HEK293 (cell line): Measurements from ENCODE around the gene PDE4D.
A peak's percentile ranks its signal among the peaks of the same experiment; 100 is the strongest.

Experiments used
- CTCF ChIA-PET: fragments of 350-600 bp; formaldehyde crosslinking; extraction: SDS; loops from one replicate; lab custom pipeline; 2021; ENCODE audit warnings: antibody characterized with exemption; lab: Yijun Ruan, JAX
- POLR2A ChIA-PET: fragments of 300-600 bp; formaldehyde crosslinking; extraction: SDS; loops from one replicate; lab custom pipeline; 2020; ENCODE audit warnings: antibody characterized with exemption, inconsistent platforms; lab: Yijun Ruan, JAX
- H3K27ac ChIP-seq: fragments of 200-500 bp; sonication (Bioruptor generic); 2 replicates; pipeline ENCODE4 v1.5.1; 2014; ENCODE audit warnings: low read depth, low read length, control low read depth, inconsistent platforms; ENCODE audit errors: extremely low read depth
- H3K36me3 ChIP-seq, 2 experiments: fragments of 200-500 bp in 1 of 2; sonication (Bioruptor generic) in 1 of 2; 1 replicate in 1 of 2; 2 replicates in 1 of 2; pipeline ENCODE4 v1.5.1; 2014 to 2017; ENCODE audit warnings: inconsistent platforms in 2 of 2, low read length in 2 of 2; ENCODE audit not compliant: control insufficient read depth in 2 of 2, insufficient read depth in 1 of 2
- H3K4me1 ChIP-seq: fragments of 200-500 bp; sonication (Bioruptor generic); 2 replicates; pipeline ENCODE4 v1.5.1; 2014; ENCODE audit warnings: mild to moderate bottlenecking, low read length, inconsistent platforms; ENCODE audit not compliant: control insufficient read depth, insufficient read depth
- H3K4me3 ChIP-seq: 2 replicates; pipeline ENCODE4 v1.5.1; 2011; ENCODE audit warnings: low read depth, mild to moderate bottlenecking, control low read depth, low read length, moderate library complexity
- H3K9me3 ChIP-seq: fragments of 200-500 bp; sonication (Bioruptor generic); 2 replicates; pipeline ENCODE4 v1.5.1; 2014; ENCODE audit warnings: low read depth, low read length, inconsistent platforms; ENCODE audit not compliant: control insufficient read depth, insufficient read depth
- FEZF1 ChIP-seq: fragments of 450-650 bp; formaldehyde crosslinking; IDR thresholded peaks from 2 replicates; pipeline ENCODE4 v1.5.1; 2016; ENCODE audit warnings: missing biosample characterization, missing genetic modification characterization
- GLIS1 ChIP-seq: fragments of 450-650 bp; formaldehyde crosslinking; IDR thresholded peaks from 2 replicates; pipeline ENCODE4 v1.5.1; 2016; ENCODE audit warnings: missing biosample characterization, missing genetic modification characterization
- MEIS1 ChIP-seq: sonication (generic); formaldehyde crosslinking; IDR thresholded peaks from 2 replicates; pipeline ENCODE4 v1.8.1; 2022; ENCODE audit warnings: missing genetic modification reagents, mild to moderate bottlenecking, borderline replicate concordance
- PBX3 ChIP-seq: sonication (generic); formaldehyde crosslinking; IDR thresholded peaks from 2 replicates; pipeline ENCODE4 v1.8.1; 2022; ENCODE audit warnings: mild to moderate bottlenecking, moderate library complexity, missing genetic modification reagents
- SP3 ChIP-seq: fragments of 450-650 bp; formaldehyde crosslinking; IDR thresholded peaks from 2 replicates; pipeline ENCODE4 v1.5.1; 2016; ENCODE audit warnings: missing biosample characterization, missing genetic modification characterization
- TCF7L2 ChIP-seq: IDR thresholded peaks from 2 replicates; pipeline ENCODE4 v1.6.1; 2011; ENCODE audit warnings: low read depth, mild to moderate bottlenecking, inconsistent platforms, low read length, moderate library complexity, borderline replicate concordance
- ZBTB21 ChIP-seq: fragments of 450-650 bp; formaldehyde crosslinking; IDR thresholded peaks from 2 replicates; pipeline ENCODE4 v1.5.1; 2017; ENCODE audit warnings: missing biosample characterization, missing genetic modification characterization
- ZNF202 ChIP-seq: fragments of 450-650 bp; formaldehyde crosslinking; IDR thresholded peaks from 2 replicates; pipeline ENCODE4 v1.5.1; 2016; ENCODE audit warnings: missing biosample characterization, missing genetic modification characterization, borderline replicate concordance
- ZNF221 ChIP-seq: fragments of 450-650 bp; formaldehyde crosslinking; IDR thresholded peaks from 2 replicates; pipeline ENCODE4 v1.5.1; 2017; ENCODE audit warnings: missing biosample characterization, missing genetic modification characterization, borderline replicate concordance
- ZNF311 ChIP-seq: fragments of 450-650 bp; formaldehyde crosslinking; IDR thresholded peaks from 2 replicates; pipeline ENCODE4 v1.5.1; 2017; ENCODE audit warnings: missing biosample characterization, missing genetic modification characterization, borderline replicate concordance
- ZNF350 ChIP-seq: fragments of 450-650 bp; formaldehyde crosslinking; IDR thresholded peaks from 2 replicates; pipeline ENCODE4 v1.5.0; 2017; ENCODE audit warnings: missing biosample characterization, mild to moderate bottlenecking, missing genetic modification characterization
- ZNF362 ChIP-seq: fragments of 450-650 bp; formaldehyde crosslinking; IDR thresholded peaks from 2 replicates; pipeline ENCODE4 v1.5.1; 2016; ENCODE audit warnings: missing biosample characterization, missing genetic modification characterization
- ZNF366 ChIP-seq: fragments of 450-650 bp; formaldehyde crosslinking; conservative IDR thresholded peaks from 2 replicates; pipeline ENCODE4 v1.5.1; 2016; ENCODE audit warnings: missing biosample characterization, missing genetic modification characterization
- ZNF416 ChIP-seq: fragments of 450-650 bp; formaldehyde crosslinking; IDR thresholded peaks from 2 replicates; pipeline ENCODE4 v1.5.1; 2016; ENCODE audit warnings: missing biosample characterization, missing genetic modification characterization
- ZNF433 ChIP-seq: fragments of 450-650 bp; formaldehyde crosslinking; IDR thresholded peaks from 2 replicates; pipeline ENCODE4 v1.5.1; 2016; ENCODE audit warnings: missing biosample characterization, missing genetic modification characterization, low read depth
- ZNF621 ChIP-seq: fragments of 450-650 bp; formaldehyde crosslinking; IDR thresholded peaks from 2 replicates; pipeline ENCODE4 v1.5.1; 2017; ENCODE audit warnings: missing biosample characterization, missing genetic modification characterization
- ZNF629 ChIP-seq: fragments of 450-650 bp; formaldehyde crosslinking; IDR thresholded peaks from 2 replicates; pipeline ENCODE4 v1.5.1; 2017; ENCODE audit warnings: missing biosample characterization, missing genetic modification characterization
- ZNF654 ChIP-seq: fragments of 450-650 bp; formaldehyde crosslinking; IDR thresholded peaks from 2 replicates; pipeline ENCODE4 v1.5.1; 2016; ENCODE audit warnings: low read depth, missing biosample characterization, missing genetic modification characterization
- TF ChIP-seq, protein P1 (sequence below): fragments of 450-650 bp; formaldehyde crosslinking; IDR thresholded peaks from 2 replicates; pipeline ENCODE4 v1.5.1; 2016; ENCODE audit warnings: missing biosample characterization, missing genetic modification characterization, borderline replicate concordance
- TF ChIP-seq, protein P2 (sequence below): fragments of 450-650 bp; formaldehyde crosslinking; IDR thresholded peaks from 2 replicates; pipeline ENCODE4 v1.5.1; 2016; ENCODE audit warnings: missing biosample characterization, missing genetic modification characterization
- TF ChIP-seq, protein P3 (sequence below): fragments of 450-650 bp; formaldehyde crosslinking; IDR thresholded peaks from 2 replicates; pipeline ENCODE4 v1.5.1; 2017; ENCODE audit warnings: missing biosample characterization, missing genetic modification characterization

The PDE4D gene

DNA sequence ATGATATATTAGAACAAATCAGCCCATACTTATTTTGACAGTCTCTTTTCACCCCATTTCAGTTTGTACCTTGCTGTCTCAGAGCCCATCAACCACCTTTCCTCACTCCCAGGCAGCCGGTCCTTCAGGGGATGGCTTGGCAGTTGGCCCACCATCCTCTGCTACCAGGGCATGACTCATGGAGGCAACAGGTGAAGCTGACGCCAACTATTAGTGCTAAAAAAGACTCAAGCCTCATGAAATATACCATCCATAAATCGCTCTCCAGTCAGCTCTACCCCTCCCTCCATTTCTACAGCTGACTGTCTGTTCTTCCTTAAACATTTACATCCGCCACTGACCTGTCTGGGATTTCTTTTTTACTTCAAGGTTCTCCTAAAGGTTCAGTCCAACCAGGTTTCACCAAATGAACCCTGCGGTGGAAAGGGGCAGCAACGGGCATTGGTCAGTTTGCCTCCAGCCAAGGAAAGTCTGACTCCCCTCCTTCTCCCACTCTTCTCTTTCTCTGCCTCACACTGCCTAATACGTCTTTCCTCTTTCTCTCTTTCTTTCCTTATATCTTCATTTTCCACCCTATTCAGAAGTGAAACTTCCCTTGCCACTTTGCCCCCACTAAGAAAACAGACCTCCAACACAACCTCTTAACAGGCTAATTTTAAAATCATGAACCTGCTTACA lies 871.5 kb downstream of the PDE4D start (continued):
- TF ChIP-seq, protein P1, sequence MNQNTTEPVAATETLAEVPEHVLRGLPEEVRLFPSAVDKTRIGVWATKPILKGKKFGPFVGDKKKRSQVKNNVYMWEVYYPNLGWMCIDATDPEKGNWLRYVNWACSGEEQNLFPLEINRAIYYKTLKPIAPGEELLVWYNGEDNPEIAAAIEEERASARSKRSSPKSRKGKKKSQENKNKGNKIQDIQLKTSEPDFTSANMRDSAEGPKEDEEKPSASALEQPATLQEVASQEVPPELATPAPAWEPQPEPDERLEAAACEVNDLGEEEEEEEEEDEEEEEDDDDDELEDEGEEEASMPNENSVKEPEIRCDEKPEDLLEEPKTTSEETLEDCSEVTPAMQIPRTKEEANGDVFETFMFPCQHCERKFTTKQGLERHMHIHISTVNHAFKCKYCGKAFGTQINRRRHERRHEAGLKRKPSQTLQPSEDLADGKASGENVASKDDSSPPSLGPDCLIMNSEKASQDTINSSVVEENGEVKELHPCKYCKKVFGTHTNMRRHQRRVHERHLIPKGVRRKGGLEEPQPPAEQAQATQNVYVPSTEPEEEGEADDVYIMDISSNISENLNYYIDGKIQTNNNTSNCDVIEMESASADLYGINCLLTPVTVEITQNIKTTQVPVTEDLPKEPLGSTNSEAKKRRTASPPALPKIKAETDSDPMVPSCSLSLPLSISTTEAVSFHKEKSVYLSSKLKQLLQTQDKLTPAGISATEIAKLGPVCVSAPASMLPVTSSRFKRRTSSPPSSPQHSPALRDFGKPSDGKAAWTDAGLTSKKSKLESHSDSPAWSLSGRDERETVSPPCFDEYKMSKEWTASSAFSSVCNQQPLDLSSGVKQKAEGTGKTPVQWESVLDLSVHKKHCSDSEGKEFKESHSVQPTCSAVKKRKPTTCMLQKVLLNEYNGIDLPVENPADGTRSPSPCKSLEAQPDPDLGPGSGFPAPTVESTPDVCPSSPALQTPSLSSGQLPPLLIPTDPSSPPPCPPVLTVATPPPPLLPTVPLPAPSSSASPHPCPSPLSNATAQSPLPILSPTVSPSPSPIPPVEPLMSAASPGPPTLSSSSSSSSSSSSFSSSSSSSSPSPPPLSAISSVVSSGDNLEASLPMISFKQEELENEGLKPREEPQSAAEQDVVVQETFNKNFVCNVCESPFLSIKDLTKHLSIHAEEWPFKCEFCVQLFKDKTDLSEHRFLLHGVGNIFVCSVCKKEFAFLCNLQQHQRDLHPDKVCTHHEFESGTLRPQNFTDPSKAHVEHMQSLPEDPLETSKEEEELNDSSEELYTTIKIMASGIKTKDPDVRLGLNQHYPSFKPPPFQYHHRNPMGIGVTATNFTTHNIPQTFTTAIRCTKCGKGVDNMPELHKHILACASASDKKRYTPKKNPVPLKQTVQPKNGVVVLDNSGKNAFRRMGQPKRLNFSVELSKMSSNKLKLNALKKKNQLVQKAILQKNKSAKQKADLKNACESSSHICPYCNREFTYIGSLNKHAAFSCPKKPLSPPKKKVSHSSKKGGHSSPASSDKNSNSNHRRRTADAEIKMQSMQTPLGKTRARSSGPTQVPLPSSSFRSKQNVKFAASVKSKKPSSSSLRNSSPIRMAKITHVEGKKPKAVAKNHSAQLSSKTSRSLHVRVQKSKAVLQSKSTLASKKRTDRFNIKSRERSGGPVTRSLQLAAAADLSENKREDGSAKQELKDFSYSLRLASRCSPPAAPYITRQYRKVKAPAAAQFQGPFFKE (tag by site-specific recombination) = no peak
- TF ChIP-seq ZNF621 (tag by site-specific recombination) (no peak), TCF7L2 (no peak), ZNF202 (tag by site-specific recombination) (no peak), PBX3 (CRISPR knock-in tag) (no peak), ZNF416 (tag by site-specific recombination) (no peak), MEIS1 (CRISPR knock-in tag) (no peak), ZNF350 (tag by site-specific recombination) (no peak), FEZF1 (tag by site-specific recombination) (peak; percentile 95), ZNF311 (tag by site-specific recombination) (no peak)
- TF ChIP-seq, protein P2, sequence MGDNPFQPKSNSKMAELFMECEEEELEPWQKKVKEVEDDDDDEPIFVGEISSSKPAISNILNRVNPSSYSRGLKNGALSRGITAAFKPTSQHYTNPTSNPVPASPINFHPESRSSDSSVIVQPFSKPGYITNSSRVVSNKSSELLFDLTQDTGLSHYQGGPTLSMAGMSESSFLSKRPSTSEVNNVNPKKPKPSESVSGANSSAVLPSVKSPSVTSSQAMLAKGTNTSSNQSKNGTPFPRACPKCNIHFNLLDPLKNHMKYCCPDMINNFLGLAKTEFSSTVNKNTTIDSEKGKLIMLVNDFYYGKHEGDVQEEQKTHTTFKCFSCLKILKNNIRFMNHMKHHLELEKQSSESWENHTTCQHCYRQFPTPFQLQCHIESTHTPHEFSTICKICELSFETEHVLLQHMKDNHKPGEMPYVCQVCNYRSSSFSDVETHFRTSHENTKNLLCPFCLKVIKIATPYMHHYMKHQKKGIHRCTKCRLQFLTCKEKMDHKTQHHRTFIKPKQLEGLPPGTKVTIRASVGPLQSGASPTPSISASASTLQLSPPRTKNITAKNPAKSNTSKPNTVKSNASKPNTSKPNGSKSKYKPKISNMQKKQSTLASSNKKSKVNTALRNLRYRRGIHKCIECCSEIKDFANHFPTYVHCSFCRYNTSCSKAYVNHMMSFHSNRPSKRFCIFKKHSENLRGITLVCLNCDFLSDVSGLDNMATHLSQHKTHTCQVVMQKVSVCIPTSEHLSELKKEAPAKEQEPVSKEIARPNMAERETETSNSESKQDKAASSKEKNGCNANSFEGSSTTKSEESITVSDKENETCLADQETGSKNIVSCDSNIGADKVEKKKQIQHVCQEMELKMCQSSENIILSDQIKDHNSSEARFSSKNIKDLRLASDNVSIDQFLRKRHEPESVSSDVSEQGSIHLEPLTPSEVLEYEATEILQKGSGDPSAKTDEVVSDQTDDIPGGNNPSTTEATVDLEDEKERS (tag by site-specific recombination) = no peak

DNA sequence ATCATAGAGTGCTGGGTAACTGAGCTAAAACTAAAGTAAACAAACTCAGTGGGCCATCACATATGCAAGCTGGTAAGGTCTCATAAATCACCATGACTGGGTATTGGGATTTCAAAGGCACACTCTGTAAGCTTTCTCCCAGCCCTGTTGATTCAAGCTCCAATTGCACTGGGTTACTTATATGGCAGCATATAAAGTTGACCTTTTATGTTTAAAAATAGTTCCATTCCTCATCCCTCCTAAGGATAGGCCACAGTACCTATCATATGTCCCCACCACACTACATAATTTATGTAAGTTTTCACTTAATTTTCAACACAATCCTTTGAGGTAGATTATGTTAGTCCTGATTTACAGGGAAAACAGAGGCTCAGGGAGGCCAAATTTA lies 872.2 kb downstream of the PDE4D start:
- POLR2A ChIA-PET = no interaction called here
- H3K36me3 ChIP-seq = no peaks in the 10 kb centered on the region
- CTCF ChIA-PET = interaction anchor here (0.5 to 1.4 kb wide), 4 partner anchors 130 to 399 kb away, joined by 3 to 5 read pairs (median 4); no protein-coding TSS in a partner anchor
- H3K4me3 ChIP-seq = no peak overlapping the region
- H3K4me1 ChIP-seq = peaks cover 28% of the 10 kb centered on the region
- no peaks in the 10 kb centered on the region for H3K9me3 ChIP-seq
- H3K27ac ChIP-seq = peak overlapping the region; percentile 86
- TF ChIP-seq ZNF433 (tag by site-specific recombination) (no peak), ZNF654 (tag by site-specific recombination) (no peak; the same call in 1 of the 2 replicates), GLIS1 (peak; percentile 92), ZNF629 (tag by site-specific recombination) (peak; percentile 70), ZNF366 (no peak), ZNF221 (tag by site-specific recombination) (no peak), ZBTB21 (tag by site-specific recombination) (no peak), SP3 (no peak), ZNF362 (tag by site-specific recombination) (peak; percentile 48; the same call in 1 of the 2 replicates)
- TF ChIP-seq, protein P3, sequence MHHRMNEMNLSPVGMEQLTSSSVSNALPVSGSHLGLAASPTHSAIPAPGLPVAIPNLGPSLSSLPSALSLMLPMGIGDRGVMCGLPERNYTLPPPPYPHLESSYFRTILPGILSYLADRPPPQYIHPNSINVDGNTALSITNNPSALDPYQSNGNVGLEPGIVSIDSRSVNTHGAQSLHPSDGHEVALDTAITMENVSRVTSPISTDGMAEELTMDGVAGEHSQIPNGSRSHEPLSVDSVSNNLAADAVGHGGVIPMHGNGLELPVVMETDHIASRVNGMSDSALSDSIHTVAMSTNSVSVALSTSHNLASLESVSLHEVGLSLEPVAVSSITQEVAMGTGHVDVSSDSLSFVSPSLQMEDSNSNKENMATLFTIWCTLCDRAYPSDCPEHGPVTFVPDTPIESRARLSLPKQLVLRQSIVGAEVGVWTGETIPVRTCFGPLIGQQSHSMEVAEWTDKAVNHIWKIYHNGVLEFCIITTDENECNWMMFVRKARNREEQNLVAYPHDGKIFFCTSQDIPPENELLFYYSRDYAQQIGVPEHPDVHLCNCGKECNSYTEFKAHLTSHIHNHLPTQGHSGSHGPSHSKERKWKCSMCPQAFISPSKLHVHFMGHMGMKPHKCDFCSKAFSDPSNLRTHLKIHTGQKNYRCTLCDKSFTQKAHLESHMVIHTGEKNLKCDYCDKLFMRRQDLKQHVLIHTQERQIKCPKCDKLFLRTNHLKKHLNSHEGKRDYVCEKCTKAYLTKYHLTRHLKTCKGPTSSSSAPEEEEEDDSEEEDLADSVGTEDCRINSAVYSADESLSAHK = peak; percentile 64; the same call in 1 of the 2 replicates
